Jurkat, Clone E6-1 (cell line): ENCODE results near the gene AUTS2.

ENCODE experiments used
- DNase-seq: peaks from one replicate; pipeline ENCODE4 v3.0.0-alpha.2; 2011; ENCODE audit warnings: low read depth, low spot score
- H3K4me3 ChIP-seq: 2 replicates; pipeline ENCODE4 v1.5.1; 2011; ENCODE audit warnings: mild to moderate bottlenecking, low read length, control low read depth, moderate library complexity

The AUTS2 gene

GRCh38 chr7:69922026-69922803, 323.9 kb downstream of the AUTS2 start:
- H3K4me3 ChIP-seq, result no peak overlapping the region
- DNase-seq, result no peak

GRCh38 chr7:69927461-69927860, 329.2 kb downstream of the AUTS2 start:
- H3K4me3 ChIP-seq, result no peak overlapping the region
- no peak for DNase-seq

- DNase-seq, result peak; percentile 11
- H3K4me3 ChIP-seq, result no peak overlapping the region
Measured at GRCh38 chr7:69928621-69929020, 330.3 kb downstream of the AUTS2 start.

GRCh38 chr7:69929622-69930021, 331.3 kb downstream of the AUTS2 start:
- H3K4me3 ChIP-seq, result no peak overlapping the region
- DNase-seq, result no peak

- H3K4me3 ChIP-seq, result no peak overlapping the region
- DNase-seq, result no peak
Measured at GRCh38 chr7:69932034-69932628, 333.9 kb downstream of the AUTS2 start.

- no peak overlapping the region for H3K4me3 ChIP-seq
- no peak for DNase-seq
Measured at GRCh38 chr7:69934144-69934903, 336.0 kb downstream of the AUTS2 start.

- DNase-seq, result no peak
Measured at GRCh38 chr7:69935107-69935506, 336.8 kb downstream of the AUTS2 start.

GRCh38 chr7:69937097-69937496, 338.8 kb downstream of the AUTS2 start:
- no peak for DNase-seq
- no peak overlapping the region for H3K4me3 ChIP-seq

More at GRCh38 chr7:69935107-69935506, 336.8 kb downstream of the AUTS2 start:
- no peak overlapping the region for H3K4me3 ChIP-seq

- no peak for DNase-seq
Measured at GRCh38 chr7:69939317-69939716, 341.0 kb downstream of the AUTS2 start.

GRCh38 chr7:69941077-69941651, 342.9 kb downstream of the AUTS2 start:
- no peak overlapping the region for H3K4me3 ChIP-seq
- no peak for DNase-seq

More at GRCh38 chr7:69939317-69939716, 341.0 kb downstream of the AUTS2 start:
- H3K4me3 ChIP-seq, result no peak overlapping the region

GRCh38 chr7:69942573-69942972, 344.3 kb downstream of the AUTS2 start:
- no peak for DNase-seq
- no peak overlapping the region for H3K4me3 ChIP-seq

GRCh38 chr7:69946901-69947300, 348.6 kb downstream of the AUTS2 start:
- no peak overlapping the region for H3K4me3 ChIP-seq
- no peak for DNase-seq

GRCh38 chr7:69947998-69948397, 349.7 kb downstream of the AUTS2 start:
- DNase-seq, result no peak
- no peak overlapping the region for H3K4me3 ChIP-seq

- no peak for DNase-seq
Measured at GRCh38 chr7:69949122-69949521, 350.8 kb downstream of the AUTS2 start.

GRCh38 chr7:69951458-69951857, 353.2 kb downstream of the AUTS2 start:
- no peak overlapping the region for H3K4me3 ChIP-seq
- no peak for DNase-seq

More at GRCh38 chr7:69949122-69949521, 350.8 kb downstream of the AUTS2 start:
- no peak overlapping the region for H3K4me3 ChIP-seq

- no peak overlapping the region for H3K4me3 ChIP-seq
- DNase-seq, result peak; percentile 71
Measured at GRCh38 chr7:69953136-69954067, 355.1 kb downstream of the AUTS2 start.

- H3K4me3 ChIP-seq, result no peak overlapping the region
- no peak for DNase-seq
Measured at GRCh38 chr7:69956541-69956940, 358.3 kb downstream of the AUTS2 start.

- no peak for DNase-seq
- no peak overlapping the region for H3K4me3 ChIP-seq
Measured at GRCh38 chr7:69957661-69958060, 359.4 kb downstream of the AUTS2 start.
